Spinal cord (tissue), 10 donors: ENCODE data around the gene SRP14. TPM values are rescaled to one million over a fixed set of nuclear protein-coding genes. Genes with fewer than 3 reads are reported as not detected.
"Not testable (repeated sequence)": the region's sequence is repeated elsewhere in the genome, so short reads cannot be mapped to it uniquely, and the experiment has no call there.

ENCODE experiments used
- DNase-seq, 6 donors: peaks; one replicate each; pipeline versions ENCODE4 v3.0.0 to v3.0.0-alpha.2; 2013 to 2015; ENCODE audit warnings: low spot score in 6 of 6, low read depth in 4 of 6
- H3K27ac ChIP-seq: one replicate; pipeline ENCODE4 v1.5.1; 2013; ENCODE audit warnings: low read depth, low read length, control low read depth
- H3K27me3 ChIP-seq: one replicate; pipeline ENCODE4 v1.6.1; 2013; ENCODE audit warnings: low read length; ENCODE audit not compliant: control insufficient read depth, insufficient read depth
- H3K36me3 ChIP-seq: one replicate; pipeline ENCODE4 v1.6.1; 2013; ENCODE audit warnings: low read length; ENCODE audit not compliant: control insufficient read depth, insufficient read depth
- H3K4me1 ChIP-seq: one replicate; pipeline ENCODE4 v1.6.1; 2013; ENCODE audit warnings: low read length; ENCODE audit not compliant: control insufficient read depth, insufficient read depth
- H3K4me3 ChIP-seq: one replicate; pipeline ENCODE4 v1.5.1; 2013; ENCODE audit warnings: low read depth, low read length, control low read depth
- H3K9me3 ChIP-seq: one replicate; pipeline ENCODE4 v1.6.1; 2013; ENCODE audit warnings: low read length; ENCODE audit not compliant: control insufficient read depth, insufficient read depth
- WGBS: methylation state at CpG from one replicate; pipeline ENCODE4 v1.1.5; 2013; ENCODE audit warnings: missing lambda C conversion rate; ENCODE audit not compliant: insufficient coverage; 5-methylcytosine and 5-hydroxymethylcytosine counted together
- polyA plus RNA-seq, 2 donors: library from polyadenylated mRNA; unstranded; fragments of 120-200 nt; gene quantifications; one replicate each; pipeline ENCODE4 v1.2.1, GENCODE V29; 2013; ENCODE audit not compliant: insufficient read length in 2 of 2
- total RNA-seq, 2 donors: library from RNA; depleted of rRNA in 1 of 2; stranded (reverse); fragments of 120-200 nt in 1 of 2; fragments of >200 nt in 1 of 2; gene quantifications; one replicate each; pipeline versions ENCODE4 v1.2.3 to v1.2.4, GENCODE V29; 2013 to 2014
- donor health status: healthy.

The SRP14 gene
- total and polyA plus RNA-seq, 4 donors, result 149 to 561 (median 424) TPM

DNA sequence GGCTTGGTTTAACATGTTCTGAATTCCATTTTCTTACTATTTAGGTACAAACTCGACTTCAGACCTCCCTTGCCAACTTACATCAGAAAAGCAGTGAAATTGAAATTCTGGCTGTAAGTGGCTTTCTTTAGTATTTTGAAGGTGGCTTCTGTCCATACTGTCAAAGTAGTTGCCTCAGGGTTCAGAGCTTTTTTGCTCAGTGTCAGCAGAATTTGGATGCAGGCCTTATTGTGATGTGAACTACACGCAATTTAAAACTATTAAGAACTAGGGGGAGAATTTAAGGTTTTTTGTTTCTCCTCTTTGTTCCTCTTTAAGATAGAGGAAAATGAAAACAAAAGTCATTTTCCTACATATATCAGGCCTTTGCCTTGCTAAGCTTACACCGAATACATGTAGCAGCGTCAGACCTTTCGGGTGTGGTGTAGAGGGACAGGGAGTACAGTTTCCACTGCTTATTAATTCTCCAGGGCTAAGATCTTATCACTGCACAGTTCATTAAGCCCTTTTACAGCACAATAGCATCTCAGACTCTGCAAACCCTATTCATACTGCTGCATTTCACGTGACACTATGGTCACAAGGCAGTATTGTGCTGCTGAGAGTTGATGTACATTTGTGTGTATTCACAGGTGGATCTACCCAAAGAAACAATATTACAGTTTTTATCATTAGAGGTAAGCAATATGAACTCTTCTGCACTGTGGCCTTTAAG is 6.7 kb downstream of the SRP14 start:
- WGBS, result no CpG with 5 or more reads among the region's 6 CpGs
- Histone ChIP-seq H3K4me1 (no peaks in the 10 kb centered on the region), H3K36me3 (peaks cover 23% of the 10 kb centered on the region), H3K27ac (no peak overlapping the region), H3K4me3 (no peak overlapping the region), H3K9me3 (no peaks in the 10 kb centered on the region), H3K27me3 (no peaks in the 10 kb centered on the region)
- peak in 2 of 6 donors; percentile 31 to 45 for DNase-seq

DNA sequence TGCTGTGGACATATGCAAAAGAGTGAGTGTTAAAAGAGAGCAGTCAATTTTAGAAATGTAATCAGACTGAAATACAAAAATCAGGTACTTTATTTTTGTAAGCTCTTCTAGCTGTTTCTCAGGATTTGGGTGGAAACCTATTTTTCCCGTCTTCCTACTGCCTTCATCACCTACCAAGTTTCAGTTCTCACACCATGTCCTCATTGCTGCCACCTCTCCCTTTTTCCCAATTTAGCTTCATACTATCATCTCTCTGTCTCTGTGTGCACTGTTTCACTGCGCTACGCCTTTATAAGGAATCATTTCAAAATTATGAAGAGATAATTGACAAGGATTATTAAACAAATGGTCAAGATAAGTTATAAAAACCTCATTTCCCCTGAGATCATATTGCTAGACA is 7.7 kb downstream of the SRP14 start:
- DNase-seq, result no peak
- H3K4me3 ChIP-seq, result no peak overlapping the region
- no peaks in the 10 kb centered on the region for H3K27me3 ChIP-seq
- H3K9me3 ChIP-seq, result no peaks in the 10 kb centered on the region
- peaks cover 20% of the 10 kb centered on the region for H3K36me3 ChIP-seq
- 89% methylated on average over 1 of the region's 3 CpGs for WGBS
- no peak overlapping the region for H3K27ac ChIP-seq
- H3K4me1 ChIP-seq, result no peaks in the 10 kb centered on the region

DNA sequence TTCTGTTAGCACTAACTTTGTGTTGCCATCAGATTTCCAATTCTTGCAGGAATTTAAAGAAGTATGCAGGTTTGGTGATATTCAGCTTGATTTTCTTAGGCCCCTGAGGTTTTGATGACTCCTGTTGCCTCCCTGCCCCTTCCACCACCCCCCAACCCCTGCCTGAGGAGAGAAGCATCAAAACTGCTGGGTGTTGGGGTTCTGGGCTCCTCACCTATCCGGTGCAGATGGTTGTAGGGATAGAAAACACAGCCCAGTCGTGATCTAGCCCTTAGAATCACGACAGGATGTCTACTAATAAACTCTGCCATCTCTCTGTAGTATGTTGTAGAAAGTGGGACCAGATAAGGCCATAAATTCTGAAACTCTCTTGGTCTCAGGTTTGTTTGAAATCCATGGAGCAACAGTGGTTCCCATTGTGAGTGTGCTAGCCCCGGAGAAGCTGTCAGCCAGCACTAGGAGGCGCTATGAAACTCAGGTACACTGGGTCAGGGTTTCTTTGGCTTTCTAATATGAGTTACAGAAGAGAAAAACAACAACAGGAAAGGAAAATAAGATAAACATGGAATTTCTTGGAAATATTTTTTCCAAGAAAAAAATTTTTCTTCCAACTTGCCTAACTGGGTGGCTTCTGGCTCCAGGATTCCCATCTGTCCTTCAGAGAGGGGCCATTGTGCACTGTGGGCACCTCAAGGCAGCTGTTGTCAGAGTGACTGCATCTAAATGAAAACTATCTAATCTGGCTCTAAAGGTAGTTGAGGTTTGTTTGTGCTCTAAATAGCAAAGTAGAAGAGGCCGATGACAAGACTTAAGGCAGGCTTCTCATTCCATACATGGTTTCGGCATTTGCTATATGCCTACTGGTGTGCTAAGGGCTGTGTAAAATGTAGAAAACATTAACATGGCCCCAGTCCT is 8.7 kb downstream of the SRP14 start:
- H3K9me3 ChIP-seq, result no peaks in the 10 kb centered on the region
- WGBS, result 0% methylated on average over 1 of the region's 7 CpGs
- peaks cover 20% of the 10 kb centered on the region for H3K36me3 ChIP-seq
- no peak overlapping the region for H3K27ac ChIP-seq
- H3K4me1 ChIP-seq, result no peaks in the 10 kb centered on the region
- DNase-seq, result peak in 1 of 6 donors; percentile 71
- no peaks in the 10 kb centered on the region for H3K27me3 ChIP-seq
- H3K4me3 ChIP-seq, result no peak overlapping the region

DNA sequence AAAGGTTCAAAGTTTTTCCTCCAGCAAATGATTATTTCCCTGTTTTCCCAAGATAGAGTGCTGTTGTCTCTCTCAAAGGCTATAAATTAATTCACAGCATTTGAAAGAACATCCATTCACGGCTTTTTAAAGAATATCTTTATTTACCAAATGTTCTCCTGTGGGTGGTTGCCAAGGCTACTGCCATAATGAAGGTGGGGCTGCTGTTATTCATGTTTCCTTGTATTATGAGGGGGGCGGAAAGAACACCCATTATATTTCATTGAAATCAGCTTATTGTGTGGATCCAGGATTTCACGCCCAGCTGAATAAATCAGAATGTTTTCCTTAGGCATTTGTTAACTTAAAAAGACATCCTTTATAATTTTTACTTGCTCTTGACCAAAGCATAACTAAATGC is 10.1 kb downstream of the SRP14 start:
- Histone ChIP-seq H3K9me3 (no peaks in the 10 kb centered on the region), H3K4me1 (no peaks in the 10 kb centered on the region), H3K36me3 (peaks cover 17% of the 10 kb centered on the region), H3K4me3 (no peak overlapping the region), H3K27ac (no peak overlapping the region), H3K27me3 (no peaks in the 10 kb centered on the region)
- peak in 1 of 6 donors; percentile 69 for DNase-seq
- no CpG with 5 or more reads among the region's 3 CpGs for WGBS

DNA sequence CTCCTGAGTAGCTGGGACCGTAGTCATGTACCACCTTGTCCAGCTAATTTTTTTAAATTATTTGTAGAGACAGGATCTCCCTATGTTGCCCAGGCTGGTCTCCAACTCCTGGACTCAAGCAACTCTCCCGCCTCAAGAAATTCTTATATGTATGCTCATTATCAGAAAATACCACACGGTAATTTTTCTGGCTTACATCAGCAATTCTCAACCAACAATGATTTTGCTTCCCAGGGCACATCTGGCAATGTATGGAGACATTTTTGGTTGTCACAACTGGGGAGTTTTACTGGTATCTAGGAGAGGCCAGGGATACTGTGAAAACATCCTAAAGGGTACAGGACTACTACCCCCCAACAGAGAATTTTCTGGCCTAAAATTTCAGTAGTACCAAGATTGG is 10.8 kb downstream of the SRP14 start:
- Histone ChIP-seq H3K4me3 (no peak overlapping the region), H3K27me3 (no peaks in the 10 kb centered on the region), H3K27ac (no peak overlapping the region), H3K9me3 (no peaks in the 10 kb centered on the region), H3K36me3 (peaks cover 14% of the 10 kb centered on the region), H3K4me1 (no peaks in the 10 kb centered on the region)
- no CpG with 5 or more reads among the region's 3 CpGs for WGBS
- no peak for DNase-seq

DNA sequence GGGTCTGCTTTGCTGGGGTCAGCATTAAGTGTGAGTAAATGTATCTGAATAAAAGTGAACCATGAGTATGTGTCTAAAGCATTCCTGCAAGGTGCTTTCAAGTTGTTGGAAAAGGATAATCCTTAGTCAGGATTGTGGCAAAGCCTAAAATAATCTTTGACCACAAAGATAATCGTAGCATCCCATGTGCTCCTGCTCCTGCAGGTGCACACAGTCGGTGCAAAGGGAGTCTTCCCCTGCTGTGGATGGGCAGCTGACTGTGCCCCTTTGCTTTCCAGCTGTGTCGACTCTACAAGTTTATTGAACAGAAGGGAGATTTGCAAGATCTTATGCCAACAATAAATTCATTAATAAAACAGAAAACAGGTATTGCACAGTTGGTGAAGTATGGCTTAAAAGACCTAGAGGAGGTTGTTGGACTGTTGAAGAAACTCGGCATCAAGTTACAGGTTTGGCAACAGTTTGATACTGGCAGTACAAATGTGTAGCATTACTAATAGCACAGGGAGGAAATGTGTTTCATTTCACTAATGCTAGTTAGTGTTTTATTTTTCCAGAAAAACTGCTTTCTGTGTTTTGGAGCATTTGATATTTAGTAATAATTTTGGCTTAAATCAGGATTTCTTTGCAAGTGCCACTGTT is 22.6 kb downstream of the SRP14 start:
- H3K27ac ChIP-seq, result no peak overlapping the region
- H3K4me3 ChIP-seq, result no peak overlapping the region
- peaks cover 32% of the 10 kb centered on the region for H3K36me3 ChIP-seq
- no peak for DNase-seq
- WGBS, result 100% methylated on average over 1 of the region's 4 CpGs
- H3K27me3 ChIP-seq, result no peaks in the 10 kb centered on the region
- peaks cover 6% of the 10 kb centered on the region for H3K9me3 ChIP-seq
- no peaks in the 10 kb centered on the region for H3K4me1 ChIP-seq

DNA sequence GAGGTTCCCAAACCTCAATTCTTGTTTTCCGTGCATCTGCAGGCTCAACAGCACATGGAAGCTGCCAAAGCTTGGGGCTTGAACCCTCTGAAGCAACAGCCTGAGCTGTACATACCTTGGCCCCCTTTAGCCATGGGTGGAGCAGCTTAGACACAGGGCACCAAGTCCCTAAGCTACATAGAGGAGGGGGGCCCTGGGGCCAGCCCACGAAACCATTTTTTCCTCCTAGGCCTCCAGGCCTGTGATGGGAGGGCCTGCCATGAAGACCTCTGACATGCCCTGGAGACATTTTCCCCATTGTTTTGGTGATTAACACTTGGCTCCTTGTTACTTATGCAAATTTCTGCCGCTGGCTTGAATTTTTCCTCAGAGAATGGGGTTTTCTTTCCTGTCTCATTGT is 24.6 kb downstream of the SRP14 start:
- 96% methylated on average over 3 of the region's 3 CpGs for WGBS
- Histone ChIP-seq H3K27ac (no peak overlapping the region), H3K36me3 (peaks cover 19% of the 10 kb centered on the region), H3K4me3 (no peak overlapping the region), H3K4me1 (peaks cover 4% of the 10 kb centered on the region), H3K9me3 (peaks cover 6% of the 10 kb centered on the region), H3K27me3 (no peaks in the 10 kb centered on the region)
- DNase-seq, result no peak

DNA sequence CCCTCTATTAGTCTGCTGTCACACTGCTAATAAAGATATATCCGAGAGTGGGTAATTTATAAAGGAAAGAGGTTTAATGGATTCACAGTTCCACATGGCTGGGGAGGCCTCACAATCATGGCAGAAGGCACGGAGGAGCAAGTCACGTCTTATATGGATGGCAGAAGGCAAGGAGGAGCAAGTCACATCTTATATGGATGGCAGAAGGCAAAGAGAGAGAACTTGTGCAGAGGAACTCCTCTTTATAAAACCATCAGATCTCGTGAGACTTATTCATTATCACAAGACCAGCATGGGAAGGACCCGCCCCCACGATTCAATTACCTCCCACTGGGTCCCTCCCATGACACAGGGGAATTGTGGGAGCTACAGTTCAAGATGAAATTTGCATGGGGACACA is 25.6 kb downstream of the SRP14 start:
- H3K4me1 ChIP-seq, H3K27me3 ChIP-seq, H3K4me3 ChIP-seq, H3K27ac ChIP-seq, H3K9me3 ChIP-seq, DNase-seq: not testable (repeated sequence)
- H3K36me3 ChIP-seq, result peaks cover 17% of the 10 kb centered on the region
- 87% methylated on average over 3 of the region's 6 CpGs for WGBS

DNA sequence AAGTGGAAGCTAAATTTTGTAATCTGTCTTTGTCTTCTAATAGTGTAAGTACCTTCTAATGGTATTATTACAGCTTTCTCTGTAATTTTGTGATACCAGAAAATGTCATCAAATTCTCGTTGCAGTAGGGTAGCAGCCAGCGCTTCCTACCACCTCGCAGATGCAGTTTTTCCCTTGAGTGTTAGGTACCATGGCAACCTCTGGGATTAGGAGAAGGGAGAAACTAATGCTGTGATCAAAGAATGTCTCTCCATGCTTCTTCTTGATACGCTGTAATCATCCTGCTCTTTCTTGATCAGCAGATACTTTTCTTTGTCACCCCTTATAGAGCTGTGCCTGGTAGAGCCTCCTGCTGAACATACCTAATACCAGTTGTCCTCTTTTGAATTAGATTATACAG is 27.7 kb downstream of the SRP14 start:
- H3K36me3 ChIP-seq, result peaks cover 18% of the 10 kb centered on the region

More for the DNA sequence above, 27.7 kb downstream of the SRP14 start:
- Histone ChIP-seq H3K27ac (no peak overlapping the region), H3K27me3 (no peaks in the 10 kb centered on the region), H3K4me1 (peaks cover 4% of the 10 kb centered on the region), H3K9me3 (peaks cover 6% of the 10 kb centered on the region), H3K4me3 (no peak overlapping the region)
- DNase-seq, result peak in 4 of 6 donors; percentile 15 to 82 (median 33)
- WGBS, result 20% methylated on average over 1 of the region's 4 CpGs
